ENCODE measurements around the gene AGAP1.
"Not testable (repeated sequence)": the region's sequence is repeated elsewhere in the genome, so short reads cannot be mapped to it uniquely, and the experiment has no call there.

AGAP1 gene

GRCh38 chr2:235747786-235748091 lies 253.9 kb downstream of the AGAP1 start:
- DNase-seq = no peak

GRCh38 chr2:235749121-235749770 lies 255.4 kb downstream of the AGAP1 start:
- no peak for DNase-seq

GRCh38 chr2:235749771-235750160 lies 255.9 kb downstream of the AGAP1 start:
- DNase-seq = no peak

GRCh38 chr2:235752846-235753245 lies 259.0 kb downstream of the AGAP1 start:
- no peak for DNase-seq

- no peak for DNase-seq
Observed at GRCh38 chr2:235754357-235755207, 260.7 kb downstream of the AGAP1 start.

GRCh38 chr2:235756491-235756890 lies 262.6 kb downstream of the AGAP1 start:
- DNase-seq = no peak

- DNase-seq = no peak
Observed at GRCh38 chr2:235757212-235757611, 263.4 kb downstream of the AGAP1 start.

GRCh38 chr2:235757640-235758039 lies 263.8 kb downstream of the AGAP1 start:
- no peak for DNase-seq

GRCh38 chr2:235762832-235763598 lies 269.2 kb downstream of the AGAP1 start:
- no peak for DNase-seq

GRCh38 chr2:235763816-235764215 lies 270.0 kb downstream of the AGAP1 start:
- DNase-seq = no peak

GRCh38 chr2:235764478-235764877 lies 270.6 kb downstream of the AGAP1 start:
- not testable (repeated sequence) for DNase-seq

GRCh38 chr2:235765181-235765820 lies 271.5 kb downstream of the AGAP1 start:
- DNase-seq = no peak

- DNase-seq = peak; percentile 77
Observed at GRCh38 chr2:235766278-235766677, 272.4 kb downstream of the AGAP1 start.

- no peak for DNase-seq
Observed at GRCh38 chr2:235768606-235769005, 274.8 kb downstream of the AGAP1 start.

- no peak for DNase-seq
Observed at GRCh38 chr2:235769046-235769445, 275.2 kb downstream of the AGAP1 start.

GRCh38 chr2:235770909-235771820 lies 277.3 kb downstream of the AGAP1 start:
- no peak for DNase-seq

GRCh38 chr2:235773188-235773928 lies 279.5 kb downstream of the AGAP1 start:
- DNase-seq = no peak

- no peak for DNase-seq
Observed at GRCh38 chr2:235774153-235774870, 280.5 kb downstream of the AGAP1 start.

GRCh38 chr2:235776531-235776930 lies 282.7 kb downstream of the AGAP1 start:
- no peak for DNase-seq

GRCh38 chr2:235779444-235779896 lies 285.6 kb downstream of the AGAP1 start:
- DNase-seq = peak; percentile 59

GRCh38 chr2:235780401-235780800 lies 286.6 kb downstream of the AGAP1 start:
- no peak for DNase-seq
